HG03108 (cell line): ENCODE results near the gene SLIT2.
A peak's percentile ranks its signal among the peaks of the same experiment; 100 is the strongest.

Experiments
- ATAC-seq: cut with Tn5 transposase; IDR thresholded peaks from one replicate; pipeline ENCODE4 v1.9.1; 2021; ENCODE audit warnings: moderate library complexity; ENCODE audit not compliant: unreplicated experiment

SLIT2 gene, protein sequence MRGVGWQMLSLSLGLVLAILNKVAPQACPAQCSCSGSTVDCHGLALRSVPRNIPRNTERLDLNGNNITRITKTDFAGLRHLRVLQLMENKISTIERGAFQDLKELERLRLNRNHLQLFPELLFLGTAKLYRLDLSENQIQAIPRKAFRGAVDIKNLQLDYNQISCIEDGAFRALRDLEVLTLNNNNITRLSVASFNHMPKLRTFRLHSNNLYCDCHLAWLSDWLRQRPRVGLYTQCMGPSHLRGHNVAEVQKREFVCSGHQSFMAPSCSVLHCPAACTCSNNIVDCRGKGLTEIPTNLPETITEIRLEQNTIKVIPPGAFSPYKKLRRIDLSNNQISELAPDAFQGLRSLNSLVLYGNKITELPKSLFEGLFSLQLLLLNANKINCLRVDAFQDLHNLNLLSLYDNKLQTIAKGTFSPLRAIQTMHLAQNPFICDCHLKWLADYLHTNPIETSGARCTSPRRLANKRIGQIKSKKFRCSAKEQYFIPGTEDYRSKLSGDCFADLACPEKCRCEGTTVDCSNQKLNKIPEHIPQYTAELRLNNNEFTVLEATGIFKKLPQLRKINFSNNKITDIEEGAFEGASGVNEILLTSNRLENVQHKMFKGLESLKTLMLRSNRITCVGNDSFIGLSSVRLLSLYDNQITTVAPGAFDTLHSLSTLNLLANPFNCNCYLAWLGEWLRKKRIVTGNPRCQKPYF (N-terminal part only)

DNA sequence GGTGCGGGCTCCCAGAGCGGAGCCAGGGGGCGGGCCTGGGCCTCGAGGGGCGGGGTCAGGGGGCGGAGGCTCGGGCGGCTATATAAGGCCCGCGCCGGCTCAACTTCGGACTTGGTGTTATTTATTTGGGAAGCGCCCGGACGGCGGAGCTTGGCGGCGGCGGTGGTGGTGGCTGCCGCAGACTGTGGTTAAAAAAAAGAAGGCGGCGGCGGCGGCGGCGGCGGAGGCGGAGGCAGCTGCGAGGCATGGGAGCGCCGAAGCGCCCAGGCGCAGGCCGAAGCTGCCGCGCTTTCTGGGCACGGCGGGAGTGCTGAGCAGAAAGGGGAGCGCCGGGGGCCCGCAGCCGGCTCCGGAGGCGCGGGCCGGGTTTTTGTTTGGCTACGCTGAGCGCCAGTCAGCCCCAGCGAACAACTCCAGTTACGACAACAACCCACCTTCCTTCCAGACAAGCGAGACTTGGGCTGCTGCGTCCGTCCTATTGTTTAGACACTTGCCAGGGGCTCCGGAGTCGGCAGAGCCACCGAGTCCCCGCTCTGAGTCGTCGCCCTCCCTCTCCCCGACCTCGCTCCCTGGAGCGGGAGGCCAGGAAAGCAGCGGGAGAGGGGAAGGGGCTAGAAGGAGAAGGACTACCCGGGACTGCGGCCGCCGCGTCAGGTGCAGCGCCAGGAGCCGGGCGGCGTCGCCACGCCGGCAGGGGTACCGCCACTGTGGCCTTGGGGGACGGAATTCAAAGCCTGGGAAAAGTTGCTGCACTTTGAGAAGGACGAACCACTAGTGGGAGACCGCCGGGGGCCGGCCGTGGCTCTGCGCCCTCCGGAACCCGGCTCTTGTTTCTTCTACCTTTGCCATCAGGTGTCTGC is at the start of gene SLIT2:
SLIT2 (plus strand) TSS at position 110 of the 860 bp plus-strand sequence. CDS start 1,911 bp downstream, outside the sequence.
- ATAC-seq: peak; percentile 65

DNA sequence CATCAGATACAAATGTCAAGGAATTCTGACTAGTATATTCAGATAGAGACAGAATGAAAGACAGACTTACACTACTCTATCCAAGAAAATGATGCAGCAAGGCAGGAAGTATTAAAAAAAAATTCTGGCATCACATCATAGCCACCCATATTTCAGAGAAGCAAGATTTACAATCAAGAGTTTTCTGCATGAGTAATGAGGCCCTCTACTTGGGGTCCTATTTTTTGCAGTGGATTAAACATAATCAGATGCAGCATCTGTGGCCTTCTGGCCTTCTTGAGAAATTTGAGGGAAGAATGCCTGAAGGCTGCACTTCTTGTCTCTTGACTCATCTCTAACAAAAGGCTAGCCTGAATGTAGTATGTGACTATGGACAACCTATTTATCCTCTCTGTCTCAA is 48.2 kb upstream of the SLIT2 start:
- no peak for ATAC-seq

DNA sequence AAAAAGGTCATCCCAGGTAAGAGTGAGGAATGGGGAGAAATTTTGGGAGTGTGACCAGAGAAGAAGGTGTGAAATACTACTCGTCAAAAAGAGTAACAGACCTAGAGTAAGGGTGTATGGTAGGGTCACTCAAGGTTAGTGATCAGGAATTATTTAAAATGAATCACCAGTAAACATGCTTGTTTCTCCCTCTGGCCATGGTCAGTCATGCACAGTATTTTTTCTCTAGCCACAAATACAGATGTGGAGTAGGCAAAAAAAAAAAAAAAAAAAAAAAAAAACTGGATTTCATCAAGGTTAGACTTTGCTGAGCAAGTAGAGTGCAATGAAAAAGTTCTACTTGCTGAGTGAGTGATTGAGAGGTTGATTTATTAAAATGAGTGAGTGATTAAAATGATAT is 34.2 kb upstream of the SLIT2 start:
- ATAC-seq: no peak

DNA sequence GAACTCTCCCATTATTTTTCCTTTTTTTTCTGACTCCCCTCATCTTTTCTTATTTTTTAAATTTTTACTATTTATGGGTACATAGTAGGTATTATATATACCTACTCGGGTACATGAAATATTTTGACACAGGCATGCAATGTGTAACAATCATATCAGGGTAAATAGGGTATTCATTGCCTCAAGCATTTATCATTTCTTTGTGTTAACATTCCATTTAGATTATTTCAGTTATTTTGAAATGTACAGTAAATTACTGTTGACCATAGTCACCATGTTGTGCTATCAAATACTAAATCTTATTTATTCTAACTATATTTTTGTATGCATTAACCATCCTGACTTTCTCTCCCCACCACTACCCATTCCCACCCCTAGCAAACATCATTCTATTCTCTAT is 33.8 kb upstream of the SLIT2 start:
- ATAC-seq: no peak

DNA sequence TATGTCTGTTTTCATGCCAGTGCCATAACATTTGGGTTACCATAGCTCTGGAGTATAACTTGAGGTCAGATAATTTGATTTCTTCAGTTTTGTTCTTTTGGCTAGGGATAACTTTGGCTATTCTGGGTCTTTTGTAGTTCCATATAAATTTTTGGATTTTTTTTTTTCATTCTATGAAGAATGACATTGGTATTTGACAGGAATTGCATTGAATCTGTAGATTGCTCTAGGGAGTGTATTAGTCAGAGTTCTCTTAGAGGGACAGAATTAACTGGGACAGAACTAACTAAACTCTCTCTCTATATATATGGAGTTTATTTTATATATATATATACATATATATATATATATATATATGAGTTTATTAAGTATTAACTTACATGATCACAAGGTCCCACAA is 32.2 kb upstream of the SLIT2 start:
- no peak for ATAC-seq

DNA sequence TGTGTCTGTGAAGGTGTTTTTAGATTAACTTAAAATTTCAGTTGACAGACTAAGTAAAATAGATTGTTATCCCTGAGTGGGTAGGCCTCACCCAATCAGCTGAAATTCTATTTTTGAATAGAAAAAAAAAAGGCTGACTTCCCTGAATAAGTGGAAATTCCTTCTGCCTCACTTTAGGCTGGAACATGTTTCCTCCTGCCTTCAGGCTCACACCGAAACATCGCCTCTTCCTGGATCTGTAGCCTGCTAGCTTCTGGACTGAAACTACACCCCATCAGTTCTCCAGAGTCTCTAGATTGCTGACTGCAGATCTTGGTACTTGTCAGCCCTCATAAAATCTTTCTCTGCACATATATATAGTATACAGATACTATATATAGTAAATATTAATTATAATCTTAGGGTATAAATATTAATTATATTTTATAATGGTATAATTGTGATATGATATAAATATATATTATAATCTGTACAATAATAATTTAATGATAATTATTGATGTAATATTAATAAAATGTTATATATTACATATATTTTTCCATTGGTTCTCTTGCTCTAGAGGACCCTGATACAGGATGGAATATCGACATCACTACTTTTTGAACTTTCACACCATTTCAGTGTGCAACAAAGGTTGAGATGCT is 13.7 kb upstream of the SLIT2 start:
- ATAC-seq: no peak

DNA sequence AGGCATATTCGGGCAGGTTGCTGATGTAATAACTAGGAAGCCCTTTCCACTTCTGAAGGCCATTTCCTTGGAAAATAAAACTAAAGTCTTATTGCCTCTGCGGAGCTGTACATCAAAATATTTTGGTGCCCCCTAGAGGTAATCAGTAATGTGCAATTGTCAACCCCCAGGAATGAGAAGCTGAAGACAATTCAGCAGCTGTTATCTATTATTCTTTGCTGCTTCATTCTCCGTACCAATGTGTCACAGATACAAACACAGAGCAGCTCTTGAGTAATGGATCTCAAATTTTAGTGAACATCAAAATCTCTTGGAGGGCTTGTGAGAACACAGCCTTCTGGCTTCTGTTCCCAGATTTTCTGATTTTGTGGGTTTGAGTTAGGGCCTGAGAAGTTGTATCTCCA is 3.5 kb upstream of the SLIT2 start:
- ATAC-seq: no peak

DNA sequence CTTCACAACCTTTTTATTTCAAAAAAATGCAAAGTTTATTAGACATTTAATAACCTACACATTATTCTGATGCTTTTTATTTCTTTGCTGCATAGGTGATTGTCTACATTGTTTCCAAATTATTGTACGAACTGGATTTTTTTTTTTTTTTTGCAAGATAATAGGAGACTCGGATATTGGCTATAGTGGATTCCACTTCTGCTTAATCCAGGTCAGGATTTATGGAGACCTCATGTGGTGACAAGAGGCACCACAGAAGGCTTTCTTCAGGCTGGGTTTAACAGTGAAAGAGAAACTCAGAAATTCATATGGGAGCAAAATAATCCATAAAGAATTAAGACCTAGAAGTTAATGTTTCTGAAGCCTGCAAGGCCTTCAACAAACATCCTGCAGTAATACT is 2.4 kb upstream of the SLIT2 start:
- ATAC-seq: no peak

DNA sequence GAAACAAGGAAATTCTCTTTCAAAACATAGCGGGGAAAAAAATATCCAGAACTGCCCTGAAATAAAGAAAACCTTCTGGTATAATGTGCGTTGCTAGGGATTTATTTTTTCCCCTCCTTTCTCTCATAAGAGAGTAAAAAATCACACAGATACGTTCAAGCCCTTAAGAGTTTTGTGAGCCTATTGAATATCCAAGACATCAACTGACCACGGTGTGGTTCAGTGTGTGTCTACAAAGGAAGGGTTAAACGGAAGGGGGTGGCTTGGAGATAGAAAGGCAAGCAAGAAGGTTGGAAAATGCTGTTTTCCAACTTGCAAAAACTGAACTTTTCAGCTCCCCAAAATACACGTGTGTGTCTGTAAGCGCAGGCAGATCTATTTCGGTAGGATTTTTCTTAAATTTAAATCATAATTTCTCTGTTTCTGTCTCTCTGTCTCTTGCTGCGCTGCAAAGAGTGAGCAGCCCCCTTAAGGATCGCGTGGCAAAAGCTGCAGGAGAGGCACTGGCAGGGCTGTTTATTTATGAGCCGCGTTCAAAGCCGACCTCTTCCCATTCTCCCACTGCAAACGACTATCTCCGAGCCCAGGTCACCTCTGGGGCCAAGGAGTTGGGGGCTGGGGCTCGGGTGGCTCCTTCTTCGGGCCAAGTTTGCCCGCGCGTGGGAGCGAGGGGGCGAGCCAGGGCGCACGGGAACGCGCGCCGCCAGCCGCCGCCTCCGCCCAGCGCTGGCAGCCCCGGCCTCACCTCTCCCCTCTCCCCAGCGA is 492 bp upstream of the SLIT2 start:
- ATAC-seq: no peak

DNA sequence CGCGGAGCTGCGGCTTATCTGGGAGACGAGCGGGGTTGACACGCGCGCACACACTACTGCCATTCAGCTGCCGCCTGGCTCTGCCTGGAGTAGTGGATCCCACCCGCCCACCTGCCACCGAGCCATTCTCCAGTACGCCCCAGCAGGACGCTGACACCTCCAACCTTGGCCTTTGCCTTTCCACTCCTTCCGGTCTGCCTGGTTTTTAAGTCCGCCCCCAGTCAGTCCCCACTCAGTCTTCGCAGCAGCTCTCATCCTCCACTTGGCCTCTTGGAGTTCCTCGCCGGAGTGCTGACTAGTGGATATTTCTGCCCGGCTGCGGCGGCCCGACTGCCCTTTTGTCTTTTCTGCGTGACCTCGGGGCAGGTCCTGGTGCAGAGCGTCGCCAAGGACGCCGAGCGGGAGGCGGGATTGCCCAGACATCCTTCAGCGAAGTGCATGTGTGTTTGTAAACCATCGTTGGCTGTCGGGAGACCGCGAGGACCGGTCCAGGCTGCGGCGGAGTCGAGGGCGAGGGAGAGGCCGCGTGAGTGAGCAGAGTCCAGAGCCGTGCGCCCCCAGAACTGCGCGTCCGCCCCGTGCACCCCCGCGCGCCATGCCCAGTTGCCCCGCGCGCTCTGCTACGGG is 1.1 kb downstream of the SLIT2 start:
- no peak for ATAC-seq

DNA sequence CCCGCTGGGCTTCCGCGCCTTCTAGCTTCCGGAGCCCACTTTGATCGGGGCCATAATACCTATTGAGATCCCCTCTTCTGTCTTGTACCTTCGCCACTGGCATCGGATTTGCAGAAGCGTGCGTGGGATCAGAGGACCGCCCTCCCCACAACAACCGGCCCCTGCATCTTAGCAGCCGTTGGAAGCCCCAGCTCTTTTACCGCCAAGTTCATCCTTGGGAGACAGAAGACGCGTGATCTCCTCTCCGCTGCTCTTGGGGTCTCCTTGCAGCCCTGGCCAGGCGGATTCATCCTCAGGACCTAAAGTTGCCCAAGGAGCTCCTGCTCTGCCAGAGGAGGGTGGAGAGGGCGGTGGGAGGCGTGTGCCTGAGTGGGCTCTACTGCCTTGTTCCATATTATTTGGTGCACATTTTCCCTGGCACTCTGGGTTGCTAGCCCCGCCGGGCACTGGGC is 1.6 kb downstream of the SLIT2 start:
- ATAC-seq: no peak

DNA sequence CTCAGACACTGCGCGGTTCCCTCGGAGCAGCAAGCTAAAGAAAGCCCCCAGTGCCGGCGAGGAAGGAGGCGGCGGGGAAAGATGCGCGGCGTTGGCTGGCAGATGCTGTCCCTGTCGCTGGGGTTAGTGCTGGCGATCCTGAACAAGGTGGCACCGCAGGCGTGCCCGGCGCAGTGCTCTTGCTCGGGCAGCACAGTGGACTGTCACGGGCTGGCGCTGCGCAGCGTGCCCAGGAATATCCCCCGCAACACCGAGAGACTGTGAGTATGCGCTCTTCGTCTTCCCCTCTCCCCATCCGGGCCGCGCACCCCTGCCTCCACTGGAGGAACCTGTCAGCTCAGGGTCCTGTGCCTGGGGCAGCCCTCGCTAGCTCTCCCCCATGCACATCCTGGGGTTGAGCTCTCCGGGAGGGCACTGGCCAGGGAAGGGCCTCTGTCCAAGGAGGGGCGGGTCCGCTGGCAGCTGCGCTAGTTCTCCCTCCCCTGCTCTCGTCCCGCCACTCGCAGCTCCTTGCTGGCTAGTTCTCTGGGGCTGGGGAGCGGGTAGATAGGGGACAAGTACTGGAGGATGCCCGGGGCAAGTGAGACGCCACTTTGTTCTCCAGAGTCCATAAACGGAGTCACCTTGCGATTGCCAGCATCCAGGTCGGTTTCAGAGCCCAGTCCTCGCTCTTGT is 2.2 kb downstream of the SLIT2 start:
- ATAC-seq: no peak

DNA sequence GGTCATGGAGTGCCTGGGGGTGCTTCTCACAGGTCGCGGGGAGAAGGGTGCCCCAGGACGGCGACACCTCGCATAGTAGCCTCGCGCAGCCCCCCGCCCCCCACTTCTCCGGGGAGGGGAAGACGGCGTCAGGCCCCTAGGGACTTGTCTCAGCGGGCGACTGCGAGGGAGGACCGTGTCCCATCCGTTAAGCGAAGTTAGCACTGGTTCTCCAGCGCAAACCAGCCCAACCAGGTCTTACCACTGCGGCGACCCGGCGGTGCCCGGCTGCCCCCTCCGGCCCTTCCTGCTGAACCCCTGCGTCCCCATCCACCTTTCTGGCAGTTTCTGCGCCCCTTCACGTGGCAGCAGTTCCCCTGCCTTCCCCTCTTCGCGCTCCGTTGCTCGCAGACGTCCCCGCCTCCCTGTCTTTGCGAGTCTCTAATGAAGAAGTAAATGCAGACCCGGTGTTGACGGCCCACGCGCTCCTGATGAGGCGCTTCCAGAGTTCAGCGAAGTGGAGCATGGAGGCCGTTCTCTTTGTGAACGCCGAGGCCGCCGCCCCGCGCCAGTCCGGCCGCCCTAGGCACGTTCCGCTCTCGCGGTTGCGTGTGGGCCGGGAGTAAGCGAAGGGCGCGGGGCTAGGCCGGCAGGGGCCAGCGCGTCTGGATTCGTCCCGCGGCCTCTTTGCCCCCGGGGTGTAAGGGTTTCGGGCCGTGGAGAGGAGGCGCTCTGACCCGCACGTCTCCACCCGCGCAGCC is 3.0 kb downstream of the SLIT2 start:
- no peak for ATAC-seq

DNA sequence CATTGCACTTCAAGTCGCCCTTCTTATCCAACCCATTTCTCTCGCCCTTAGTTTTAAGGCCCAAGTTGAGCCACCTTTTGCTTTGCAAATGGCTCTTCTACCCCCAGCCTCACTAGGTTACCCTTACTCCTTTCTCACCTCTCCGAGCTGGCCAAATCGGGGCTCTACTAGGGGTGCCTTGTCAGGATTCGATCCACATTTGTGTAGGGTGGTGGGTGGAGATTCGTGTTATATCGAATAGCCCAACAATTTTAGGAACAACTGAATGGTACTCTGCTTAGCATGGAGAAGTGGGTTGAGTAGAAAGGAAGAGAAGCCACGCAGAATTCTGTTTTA is 3.5 kb downstream of the SLIT2 start:
- ATAC-seq: no peak

DNA sequence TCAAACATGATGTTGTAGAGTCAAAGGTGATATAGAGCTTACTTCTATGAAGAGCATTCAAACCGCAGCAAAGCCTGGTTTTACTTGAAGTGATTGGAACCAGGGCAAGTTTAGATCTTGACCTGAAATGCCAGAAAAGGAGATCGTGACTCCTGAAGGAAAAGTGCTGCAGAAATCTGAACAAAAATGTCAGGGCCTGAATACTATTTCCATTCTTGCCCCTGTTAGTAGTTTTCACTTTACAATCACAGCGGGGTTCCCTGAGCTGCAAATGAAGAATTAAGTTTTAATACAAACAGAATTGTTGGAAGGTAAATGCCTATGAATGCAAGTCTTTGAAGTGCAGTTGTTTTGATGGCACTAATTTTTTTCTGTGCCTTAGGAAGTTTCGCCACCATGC is 4.1 kb downstream of the SLIT2 start:
- no peak for ATAC-seq

DNA sequence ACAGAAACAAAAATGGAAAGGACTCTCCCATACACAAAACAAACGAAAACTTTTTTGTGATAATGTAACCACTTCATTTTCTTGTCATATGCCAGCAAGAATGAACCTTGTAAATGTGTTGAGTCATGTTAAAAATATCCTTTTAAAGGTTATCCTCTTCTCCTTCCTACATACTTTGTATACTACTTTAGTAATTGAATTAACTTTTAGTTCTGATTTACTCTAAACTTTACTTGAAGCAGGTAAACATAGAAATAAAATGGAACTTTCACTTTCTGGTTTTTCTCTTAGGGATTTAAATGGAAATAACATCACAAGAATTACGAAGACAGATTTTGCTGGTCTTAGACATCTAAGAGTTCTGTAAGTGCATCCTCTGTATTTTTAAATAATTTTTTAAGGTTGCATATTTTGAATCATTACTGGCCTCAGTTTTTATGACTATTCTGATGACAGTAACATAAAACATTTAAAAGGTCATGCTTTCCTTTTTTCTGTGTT is 4.7 kb downstream of the SLIT2 start:
- no peak for ATAC-seq

DNA sequence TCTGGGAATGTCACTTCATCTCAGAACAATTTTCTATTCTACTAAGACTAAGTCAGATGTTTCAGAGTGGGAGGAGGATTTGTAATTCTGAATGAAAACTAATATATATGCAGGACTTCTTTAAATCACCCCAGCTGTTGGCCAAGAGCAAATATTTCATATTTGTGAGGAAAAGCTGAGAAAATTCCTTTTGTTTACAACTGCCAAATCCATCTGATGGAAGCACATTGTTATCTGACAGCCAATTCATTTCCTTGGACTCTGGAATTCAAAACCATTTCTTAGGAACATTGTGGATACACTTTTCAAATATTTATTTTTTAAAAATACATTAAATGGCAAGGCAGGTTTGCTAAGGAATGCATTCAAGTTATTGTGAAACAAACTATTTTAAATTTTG is 8.0 kb downstream of the SLIT2 start:
- ATAC-seq: no peak

DNA sequence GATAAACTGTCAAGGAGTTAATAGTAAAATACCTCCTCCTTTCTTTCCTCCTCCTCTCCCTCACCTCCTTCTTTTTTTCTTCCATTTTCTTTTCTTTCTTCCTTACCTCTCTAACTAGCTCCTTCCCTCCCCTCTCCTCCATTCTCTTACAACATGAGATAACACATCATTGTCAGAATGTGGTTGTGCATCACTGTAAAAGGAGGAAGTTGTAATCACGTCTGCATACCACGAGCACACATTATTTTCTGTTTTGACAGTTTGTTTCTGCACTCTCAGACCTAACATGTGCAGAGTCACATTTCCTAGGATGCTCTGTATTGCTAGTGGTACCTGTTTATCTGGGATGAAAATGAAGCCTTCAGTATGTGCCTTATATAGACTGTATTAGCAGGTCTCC is 9.1 kb downstream of the SLIT2 start:
- no peak for ATAC-seq
